Measurements from ENCODE around the gene PPP1R36.
"Not testable (repeated sequence)": the region's sequence is repeated elsewhere in the genome, so short reads cannot be mapped to it uniquely, and the experiment has no call there.

Gene PPP1R36

GRCh38 chr14:64614166-64614565 lies 64.4 kb downstream of the PPP1R36 start:
- no peak for DNase-seq

- no peak for DNase-seq
These were observed 65.1 kb downstream of the PPP1R36 start for GRCh38 chr14:64614805-64615391.

- DNase-seq = not testable (repeated sequence)
These were observed 68.2 kb downstream of the PPP1R36 start for GRCh38 chr14:64617872-64618408.

- DNase-seq = no peak
These were observed 71.1 kb downstream of the PPP1R36 start for GRCh38 chr14:64620910-64621309.

DNA sequence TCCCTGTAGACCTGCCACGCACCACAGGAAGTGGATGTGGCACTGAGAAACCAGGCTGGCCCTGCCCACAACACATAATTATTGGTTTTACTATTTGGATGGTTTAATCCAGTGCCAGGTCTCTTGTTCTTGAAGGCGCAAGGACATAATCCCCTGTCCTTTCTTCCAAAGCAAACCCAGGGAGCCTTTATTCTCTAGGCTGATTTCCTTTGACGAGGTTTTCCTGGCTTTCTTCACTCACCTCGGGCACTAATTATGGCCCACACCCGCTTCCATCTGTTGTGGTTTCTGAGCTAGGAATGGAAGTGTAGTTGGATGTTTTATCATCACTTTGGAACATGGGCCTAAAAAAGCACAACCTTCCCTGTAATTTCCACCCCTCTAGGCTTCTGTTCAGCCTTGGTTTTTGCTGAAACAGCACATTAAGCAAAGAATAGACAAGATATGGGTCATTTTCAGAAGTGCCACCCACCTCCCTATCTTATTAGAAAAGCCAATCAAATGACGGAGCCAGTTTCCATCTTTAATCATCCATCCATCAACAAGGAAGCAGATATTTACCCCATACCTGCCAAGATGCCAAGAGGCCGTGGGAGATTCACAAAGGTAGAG lies 73.9 kb downstream of the PPP1R36 start:
- no peak for DNase-seq

DNA sequence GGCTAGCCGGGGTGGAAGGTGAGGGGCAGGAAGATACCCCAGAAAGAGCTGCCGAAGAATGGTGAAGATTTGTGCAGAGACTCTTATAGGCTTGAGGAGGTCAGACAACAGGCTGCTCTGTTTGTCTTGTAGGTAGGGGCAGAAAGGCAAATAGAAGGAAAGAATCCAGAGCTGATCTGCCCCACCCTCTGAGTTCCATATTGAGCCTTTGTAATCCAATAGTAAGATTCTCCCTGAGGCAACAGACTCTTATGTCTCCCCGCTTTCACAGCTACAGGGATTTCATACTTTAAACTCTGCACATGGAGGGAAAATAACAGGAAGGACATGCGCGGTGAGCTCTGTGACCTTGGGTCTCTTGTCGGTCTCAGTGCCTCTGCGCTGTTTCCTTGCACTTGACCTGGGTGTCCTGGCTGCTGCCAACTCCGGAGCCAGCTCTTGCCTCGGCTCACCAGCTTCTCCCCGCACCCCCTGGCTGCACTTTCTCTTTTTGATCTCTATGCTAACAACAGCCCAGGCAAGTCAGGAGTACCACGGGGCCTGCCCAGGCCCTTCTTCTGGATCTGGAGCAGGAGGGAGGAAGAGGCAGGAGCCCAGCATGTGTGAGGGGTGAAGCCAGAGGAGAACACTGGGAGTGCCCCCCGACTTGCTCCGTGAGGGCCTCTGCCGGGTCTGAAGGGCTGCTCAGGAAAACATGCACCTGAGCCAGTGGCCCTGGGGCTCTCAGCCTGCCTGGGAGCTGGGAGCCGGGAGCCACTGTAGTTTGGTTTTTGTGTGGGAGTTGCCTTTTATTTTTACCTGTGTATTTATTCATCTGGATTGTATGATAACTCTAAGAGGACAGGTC lies 75.8 kb downstream of the PPP1R36 start:
- DNase-seq = no peak

DNA sequence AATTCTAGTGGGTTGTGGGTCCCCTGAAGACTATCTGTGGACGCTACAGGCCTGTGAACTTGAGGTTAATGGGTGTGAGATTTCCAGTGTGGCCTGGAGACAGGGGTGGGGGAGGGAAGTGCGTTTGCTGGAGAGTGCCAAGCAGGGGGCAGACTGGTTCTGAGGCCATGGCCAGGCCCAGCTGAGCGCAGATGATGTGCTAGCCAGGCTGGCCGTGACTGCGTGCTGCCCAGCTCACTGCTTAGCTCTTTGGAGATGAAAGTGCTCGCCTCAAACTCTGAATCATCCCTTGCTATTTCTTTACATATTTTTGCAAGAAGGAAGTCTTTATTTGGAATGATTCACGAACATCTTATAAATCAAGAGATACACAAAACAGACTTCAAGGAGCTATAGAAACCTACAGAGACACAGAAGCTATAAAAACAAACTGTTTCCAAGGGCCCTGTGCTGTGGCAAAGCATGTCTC lies 79.2 kb downstream of the PPP1R36 start:
- no peak for DNase-seq

DNA sequence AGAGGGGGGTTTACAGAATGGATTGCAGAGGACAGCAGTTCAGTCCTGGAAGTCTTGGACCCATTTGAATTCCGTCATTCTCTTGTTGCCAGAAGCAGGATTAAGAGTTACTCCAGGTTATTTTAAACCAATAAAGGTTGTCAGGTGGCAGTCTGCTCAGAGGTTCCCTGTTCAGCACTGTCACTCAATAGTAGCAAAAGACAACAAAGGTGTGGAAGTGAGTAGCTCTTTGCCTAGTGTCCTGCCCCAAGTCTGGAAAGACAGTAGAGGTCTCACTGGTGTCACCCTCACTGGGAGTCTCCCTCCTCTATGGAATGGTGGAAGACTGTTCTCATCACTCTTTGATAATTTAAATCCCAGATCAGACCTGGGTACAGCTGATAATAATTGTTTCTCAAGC lies 81.0 kb downstream of the PPP1R36 start:
- no peak for DNase-seq

GRCh38 chr14:64631222-64631621 lies 81.5 kb downstream of the PPP1R36 start:
- not testable (repeated sequence) for DNase-seq

DNA sequence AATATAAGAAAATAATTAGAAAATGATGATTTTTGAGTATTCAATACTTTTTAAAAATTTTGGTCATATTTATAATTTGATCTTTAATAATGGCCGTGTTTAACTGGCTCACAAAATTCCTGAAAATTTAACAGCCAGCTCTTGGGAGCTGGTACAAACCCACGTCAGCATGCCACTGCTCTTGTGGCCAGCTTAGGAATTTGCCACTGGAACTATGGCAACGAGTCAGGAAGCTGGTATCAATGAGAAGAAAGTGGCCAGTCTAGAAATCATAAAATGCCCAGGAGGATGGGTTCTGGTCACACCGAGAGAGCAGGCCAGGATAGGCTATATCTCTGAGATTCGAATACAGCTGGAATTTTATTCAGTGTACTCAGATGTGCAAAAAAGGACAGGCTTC lies 82.3 kb downstream of the PPP1R36 start:
- DNase-seq = no peak

DNA sequence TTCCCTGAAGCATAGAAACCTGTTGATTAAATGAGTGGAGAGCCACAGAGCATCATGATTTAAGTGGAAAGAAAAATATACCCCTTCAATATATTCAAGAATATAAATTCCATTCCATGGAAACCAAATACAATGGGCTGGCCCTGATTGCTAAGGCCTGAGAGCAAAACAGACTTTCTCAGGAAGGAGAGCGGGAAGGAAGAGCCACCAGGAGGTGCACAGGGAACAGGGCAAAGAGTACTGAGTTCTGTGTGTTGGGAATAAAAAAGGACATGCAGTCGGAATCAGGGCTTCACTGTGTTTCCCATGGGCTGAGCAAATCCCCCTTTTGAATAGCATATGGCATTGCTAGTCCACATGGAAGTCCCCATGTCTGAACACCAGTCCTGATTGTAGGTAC lies 84.8 kb downstream of the PPP1R36 start:
- DNase-seq = no peak

DNA sequence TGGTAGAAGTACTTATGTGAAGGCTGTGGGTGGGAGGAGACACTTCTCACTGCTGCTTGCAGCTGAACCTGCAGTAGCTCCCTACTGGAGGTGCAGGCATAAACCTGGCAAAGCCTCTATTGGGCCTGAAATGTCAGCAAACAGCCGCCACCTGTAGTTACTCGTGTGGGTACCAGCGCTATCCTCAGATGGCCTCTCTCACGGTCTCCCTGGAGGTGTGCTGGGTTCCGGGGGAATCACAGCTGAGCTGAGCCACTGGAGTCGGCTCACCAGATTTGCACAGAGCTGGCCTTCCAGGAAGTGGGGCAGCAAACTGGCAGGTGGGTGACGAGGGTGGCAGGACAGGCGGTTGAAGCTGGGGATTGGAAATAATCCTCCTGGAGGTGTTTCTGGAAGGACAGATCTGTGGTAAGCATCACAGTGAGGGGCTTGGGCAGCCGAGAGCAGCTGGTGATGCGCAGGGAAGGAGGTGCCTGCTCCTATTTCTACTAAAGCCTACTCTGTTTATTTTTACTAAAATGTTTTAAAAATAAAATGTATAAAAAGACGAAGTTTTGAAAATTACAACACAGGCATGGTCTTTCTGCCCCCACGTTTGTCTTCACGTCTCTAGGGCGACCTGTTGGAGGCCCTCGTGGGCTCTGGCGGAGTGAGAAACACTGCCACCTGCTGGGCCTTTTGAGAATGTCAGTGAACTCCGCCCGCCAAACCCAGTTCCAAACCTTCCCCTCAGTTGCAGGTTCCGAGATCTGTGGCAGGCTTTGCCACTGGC lies 86.6 kb downstream of the PPP1R36 start:
- peak; percentile 76 for DNase-seq

DNA sequence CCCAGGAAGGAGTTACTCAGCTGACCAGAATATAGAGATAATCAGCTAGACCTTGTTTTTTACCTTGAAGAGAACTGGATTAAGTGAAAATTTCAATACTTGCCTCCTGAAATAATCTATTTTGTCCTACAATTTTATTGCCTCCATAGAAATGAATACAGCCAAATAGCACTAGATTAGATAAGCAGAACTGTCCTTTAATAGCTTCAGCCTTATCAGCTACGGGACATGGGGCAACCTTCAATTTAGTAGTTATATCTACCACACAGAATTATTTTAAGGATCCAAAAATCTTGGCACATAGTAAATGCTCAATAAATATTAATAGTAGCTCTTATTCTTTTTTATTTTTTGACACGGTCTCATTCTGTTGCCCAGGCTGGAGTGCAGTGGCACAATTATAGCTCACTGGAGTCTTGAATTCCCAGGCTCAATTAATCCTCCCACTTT lies 87.2 kb downstream of the PPP1R36 start:
- DNase-seq = no peak

GRCh38 chr14:64637735-64638473 lies 88.1 kb downstream of the PPP1R36 start:
- no peak for DNase-seq

DNA sequence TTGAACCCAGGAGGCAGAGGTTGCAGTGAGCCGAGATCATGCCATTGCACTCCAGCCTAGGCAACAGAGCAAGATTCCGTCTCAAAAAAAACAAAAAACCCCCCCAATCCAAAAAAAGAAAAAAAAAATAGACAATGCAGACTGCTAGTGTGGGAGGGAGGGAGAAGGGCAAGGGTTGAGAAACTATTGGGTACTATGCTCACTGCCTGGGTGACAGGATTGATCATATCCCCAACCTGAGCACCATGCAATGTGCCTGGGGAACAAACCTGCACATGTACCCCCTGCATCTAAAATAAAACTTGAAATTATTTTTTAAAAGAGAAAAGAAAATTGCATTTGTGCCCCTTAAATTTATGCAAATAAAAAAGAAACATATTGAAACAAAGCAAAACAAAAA lies 88.9 kb downstream of the PPP1R36 start:
- DNase-seq = no peak
